Measurements from ENCODE around the gene CHIA. TPM values are rescaled to one million over a fixed set of nuclear protein-coding genes. Genes with fewer than 3 reads are reported as not detected.
"Not testable (repeated sequence)": the region's sequence is repeated elsewhere in the genome, so short reads cannot be mapped to it uniquely, and the experiment has no call there.

CHIA gene
- total RNA-seq, 2 experiments from 2014 or later, result not detected

- intact Hi-C loops (cut with micrococcal nuclease; ENCODE audit: unreplicated experiment), result loop anchor here (1.0 to 5.0 kb wide), 4 partner anchors 111 to 552 kb away; no protein-coding TSS in a partner anchor
- TF ChIP-seq EZH2phosphoT487 (IDR thresholded peaks at IDR 0.05; ENCODE audit: borderline replicate concordance, low read depth, low read length) (no peak), CTCF (conservative IDR thresholded peaks at IDR 0.05; ENCODE audit: low read length) (peak; percentile 95)
- POLR2A ChIA-PET, result interaction anchor here (1.0 to 1.2 kb wide), 3 partner anchors 82 to 200 kb away, joined by 3 read pairs; no protein-coding TSS in a partner anchor
Observed at GRCh38 chr1:111334169-111334568, 43.5 kb downstream of the CHIA start.

GRCh38 chr1:111335214-111335877 is 44.7 kb downstream of the CHIA start:
- H4K20me1 ChIP-seq (ENCODE audit: insufficient read depth, low read length); BruUV-seq (replicated peaks); H3K79me2 ChIP-seq (ENCODE audit: insufficient read depth, low read depth, low read length); H3K36me3 ChIP-seq (ENCODE audit: insufficient read depth, low read length); CTCF ChIA-PET (ENCODE audit: unreplicated experiment); H3K4me2 ChIP-seq (ENCODE audit: low read length); H3K27ac ChIP-seq (ENCODE audit: low read depth, low read length, poor library complexity, severe bottlenecking); H3K4me3 ChIP-seq (ENCODE audit: low read depth, low read length, poor library complexity, severe bottlenecking); DNase-seq (ENCODE audit: low spot score); H2AFZ ChIP-seq (ENCODE audit: low read length); H3K9me2 ChIP-seq (ENCODE audit: insufficient read depth, low read length); H3K9me3 ChIP-seq (ENCODE audit: low read length); H3K4me1 ChIP-seq (ENCODE audit: insufficient read depth, low read length, poor library complexity, severe bottlenecking); POLR2A ChIA-PET: not testable (repeated sequence)
- intact Hi-C loops (cut with micrococcal nuclease; ENCODE audit: unreplicated experiment), result loop anchor here (2.0 kb wide), 1 partner anchor 305 kb away; no protein-coding TSS in a partner anchor

More at GRCh38 chr1:111334169-111334568, 43.5 kb downstream of the CHIA start:
- no peak overlapping the region for H3K4me3 ChIP-seq (ENCODE audit: low read depth, low read length, poor library complexity, severe bottlenecking)
- H3K9me2 ChIP-seq (ENCODE audit: insufficient read depth, low read length), result no peaks in the 10 kb centered on the region
- no peaks in the 10 kb centered on the region for H3K9me3 ChIP-seq (ENCODE audit: low read length)
- no peak overlapping the region for H3K27ac ChIP-seq (ENCODE audit: low read depth, low read length, poor library complexity, severe bottlenecking)
- H3K4me2 ChIP-seq (ENCODE audit: low read length), result no peak overlapping the region
- H3K36me3 ChIP-seq (ENCODE audit: insufficient read depth, low read length), result no peaks in the 10 kb centered on the region
- no peaks in the 10 kb centered on the region for H3K79me2 ChIP-seq (ENCODE audit: insufficient read depth, low read depth, low read length)
- no peaks in the 10 kb centered on the region for H3K4me1 ChIP-seq (ENCODE audit: insufficient read depth, low read length, poor library complexity, severe bottlenecking)
- H2AFZ ChIP-seq (ENCODE audit: low read length), result no peak overlapping the region
- CTCF ChIA-PET (ENCODE audit: unreplicated experiment), result interaction anchor here (1.0 kb wide), 1 partner anchor 12 kb away, joined by 3 read pairs; no protein-coding TSS in a partner anchor
- no TSS peak for BruUV-seq (replicated peaks)
- peak; percentile 74 for DNase-seq (ENCODE audit: low spot score)
- H4K20me1 ChIP-seq (ENCODE audit: insufficient read depth, low read length), result no peaks in the 10 kb centered on the region

GRCh38 chr1:111338849-111339248 is 48.2 kb downstream of the CHIA start:
- H3K4me2 ChIP-seq (ENCODE audit: low read length); H3K4me3 ChIP-seq (ENCODE audit: low read depth, low read length, poor library complexity, severe bottlenecking); intact Hi-C loops (cut with micrococcal nuclease; ENCODE audit: unreplicated experiment); H4K20me1 ChIP-seq (ENCODE audit: insufficient read depth, low read length); H3K4me1 ChIP-seq (ENCODE audit: insufficient read depth, low read length, poor library complexity, severe bottlenecking); BruUV-seq (replicated peaks); CTCF ChIA-PET (ENCODE audit: unreplicated experiment); H3K9me3 ChIP-seq (ENCODE audit: low read length); H3K36me3 ChIP-seq (ENCODE audit: insufficient read depth, low read length); H3K9me2 ChIP-seq (ENCODE audit: insufficient read depth, low read length); H3K27ac ChIP-seq (ENCODE audit: low read depth, low read length, poor library complexity, severe bottlenecking); H3K79me2 ChIP-seq (ENCODE audit: insufficient read depth, low read depth, low read length); H2AFZ ChIP-seq (ENCODE audit: low read length); DNase-seq (ENCODE audit: low spot score): not testable (repeated sequence)
- POLR2A ChIA-PET, result interaction anchor here (0.6 kb wide), 1 partner anchor 33 kb away, joined by 3 read pairs; no protein-coding TSS in a partner anchor
